ENCODE measurements around the gene SACM1L.

The SACM1L gene

GRCh38 chr3:45688882-45689786 is at the start of gene SACM1L (continued):
- TF ChIP-seq, protein P1, sequence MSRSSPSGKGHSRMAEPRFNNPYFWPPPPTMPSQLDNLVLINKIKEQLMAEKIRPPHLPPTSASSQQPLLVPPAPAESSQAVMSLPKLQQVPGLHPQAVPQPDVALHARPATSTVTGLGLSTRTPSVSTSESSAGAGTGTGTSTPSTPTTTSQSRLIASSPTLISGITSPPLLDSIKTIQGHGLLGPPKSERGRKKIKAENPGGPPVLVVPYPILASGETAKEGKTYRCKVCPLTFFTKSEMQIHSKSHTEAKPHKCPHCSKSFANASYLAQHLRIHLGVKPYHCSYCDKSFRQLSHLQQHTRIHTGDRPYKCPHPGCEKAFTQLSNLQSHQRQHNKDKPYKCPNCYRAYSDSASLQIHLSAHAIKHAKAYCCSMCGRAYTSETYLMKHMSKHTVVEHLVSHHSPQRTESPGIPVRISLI (tag by site-specific recombination; IDR thresholded peaks at IDR 0.05), result no peak
- peak; percentile 59 for TF ChIP-seq ZNF2 (tag by site-specific recombination; IDR thresholded peaks at IDR 0.05)
- TF ChIP-seq ZNF324 (tag by site-specific recombination; IDR thresholded peaks at IDR 0.05), result peak; percentile 79; the same call in 1 of the 2 replicates
- TF ChIP-seq ZNF302 (tag by site-specific recombination; IDR thresholded peaks at IDR 0.05; ENCODE audit: low read depth), result no peak
- no peak for TF ChIP-seq ZNF26 (tag by site-specific recombination; IDR thresholded peaks at IDR 0.05)
- no peak for TF ChIP-seq ZNF202 (tag by site-specific recombination; IDR thresholded peaks at IDR 0.05; ENCODE audit: borderline replicate concordance)
- peak; percentile 20; the same call in 1 of the 2 replicates for TF ChIP-seq ZNF518A (tag by site-specific recombination; conservative IDR thresholded peaks at IDR 0.05; ENCODE audit: low read depth)
- TF ChIP-seq GFI1B (tag by site-specific recombination; IDR thresholded peaks at IDR 0.05), result 0 out of 2 replicates have a peak, but pooled peaks have one; percentile 12
- TF ChIP-seq, protein P2, sequence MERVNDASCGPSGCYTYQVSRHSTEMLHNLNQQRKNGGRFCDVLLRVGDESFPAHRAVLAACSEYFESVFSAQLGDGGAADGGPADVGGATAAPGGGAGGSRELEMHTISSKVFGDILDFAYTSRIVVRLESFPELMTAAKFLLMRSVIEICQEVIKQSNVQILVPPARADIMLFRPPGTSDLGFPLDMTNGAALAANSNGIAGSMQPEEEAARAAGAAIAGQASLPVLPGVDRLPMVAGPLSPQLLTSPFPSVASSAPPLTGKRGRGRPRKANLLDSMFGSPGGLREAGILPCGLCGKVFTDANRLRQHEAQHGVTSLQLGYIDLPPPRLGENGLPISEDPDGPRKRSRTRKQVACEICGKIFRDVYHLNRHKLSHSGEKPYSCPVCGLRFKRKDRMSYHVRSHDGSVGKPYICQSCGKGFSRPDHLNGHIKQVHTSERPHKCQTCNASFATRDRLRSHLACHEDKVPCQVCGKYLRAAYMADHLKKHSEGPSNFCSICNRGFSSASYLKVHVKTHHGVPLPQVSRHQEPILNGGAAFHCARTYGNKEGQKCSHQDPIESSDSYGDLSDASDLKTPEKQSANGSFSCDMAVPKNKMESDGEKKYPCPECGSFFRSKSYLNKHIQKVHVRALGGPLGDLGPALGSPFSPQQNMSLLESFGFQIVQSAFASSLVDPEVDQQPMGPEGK (tag by site-specific recombination; IDR thresholded peaks at IDR 0.05), result peak; percentile 77
- TF ChIP-seq ZNF140 (tag by site-specific recombination; IDR thresholded peaks at IDR 0.05), result no peak
- no peak for TF ChIP-seq ZNF555 (tag by site-specific recombination; conservative IDR thresholded peaks at IDR 0.05)
- TF ChIP-seq ZNF23 (tag by site-specific recombination; IDR thresholded peaks at IDR 0.05; ENCODE audit: borderline replicate concordance), result no peak
- no peak for TF ChIP-seq MZF1 (tag by site-specific recombination; IDR thresholded peaks at IDR 0.05; ENCODE audit: borderline replicate concordance)
- no peak for TF ChIP-seq ZNF514 (tag by site-specific recombination; IDR thresholded peaks at IDR 0.05)
- TF ChIP-seq ZNF76 (tag by site-specific recombination; IDR thresholded peaks at IDR 0.05; ENCODE audit: borderline replicate concordance, low read depth), result peak; percentile 42; the same call in 1 of the 2 replicates
- TF ChIP-seq ZNF660 (tag by site-specific recombination; IDR thresholded peaks at IDR 0.05), result no peak; the same call in 1 of the 2 replicates
- peak; percentile 58 for TF ChIP-seq EGR2 (tag by site-specific recombination; IDR thresholded peaks at IDR 0.05; ENCODE audit: low read depth)
- no peak for TF ChIP-seq ZNF157 (tag by site-specific recombination; IDR thresholded peaks at IDR 0.05)
- TF ChIP-seq, protein P3, sequence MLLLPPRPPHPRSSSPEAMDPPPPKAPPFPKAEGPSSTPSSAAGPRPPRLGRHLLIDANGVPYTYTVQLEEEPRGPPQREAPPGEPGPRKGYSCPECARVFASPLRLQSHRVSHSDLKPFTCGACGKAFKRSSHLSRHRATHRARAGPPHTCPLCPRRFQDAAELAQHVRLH (tag by site-specific recombination; IDR thresholded peaks at IDR 0.05), result peak; percentile 57; the same call in 1 of the 2 replicates
- TF ChIP-seq ZNF529 (tag by site-specific recombination; IDR thresholded peaks at IDR 0.05; ENCODE audit: insufficient replicate concordance), result no peak
- 0 out of 2 replicates have a peak, but pooled peaks have one; percentile 7 for TF ChIP-seq YY2 (tag by site-specific recombination; IDR thresholded peaks at IDR 0.05)
- 0 out of 2 replicates have a peak, but pooled peaks have one; percentile 11 for TF ChIP-seq ZBTB48 (tag by site-specific recombination; IDR thresholded peaks at IDR 0.05)
- TF ChIP-seq ZNF426 (tag by site-specific recombination; IDR thresholded peaks at IDR 0.05), result no peak
- TF ChIP-seq ZNF266 (tag by site-specific recombination; IDR thresholded peaks at IDR 0.05; ENCODE audit: low read depth), result no peak
- no peak for TF ChIP-seq ZNF664 (tag by site-specific recombination; IDR thresholded peaks at IDR 0.05)
- peak; percentile 82; the same call in 1 of the 2 replicates for TF ChIP-seq ZEB2 (tag by site-specific recombination; IDR thresholded peaks at IDR 0.05)
- TF ChIP-seq ZNF792 (tag by site-specific recombination; IDR thresholded peaks at IDR 0.05), result 0 out of 2 replicates have a peak, but pooled peaks have one; percentile 46
- TF ChIP-seq ZNF112 (tag by site-specific recombination; IDR thresholded peaks at IDR 0.05), result no peak
- no peak for TF ChIP-seq ZNF223 (tag by site-specific recombination; IDR thresholded peaks at IDR 0.05)
- no peak for TF ChIP-seq HOXA7 (CRISPR knock-in tag; IDR thresholded peaks at IDR 0.05; ENCODE audit: borderline replicate concordance)

Data from HEK293 (cell line).